Left ventricle myocardium inferior (tissue), 1 donor: ENCODE results near the gene FBXO2. TPM values are rescaled to one million over a fixed set of nuclear protein-coding genes. Genes with fewer than 3 reads are reported as not detected.

Experiments
- DNase-seq: peaks from one replicate; pipeline ENCODE4 v3.0.0-alpha.2; 2020
- H3K27ac ChIP-seq: fragments of 200-600 bp; replicated peaks from 2 replicates; pipeline ENCODE4 v1.8.0; 2021
- H3K27me3 ChIP-seq: fragments of 200-600 bp; 2 replicates; pipeline ENCODE4 v1.8.0; 2021; ENCODE audit warnings: low read depth
- H3K36me3 ChIP-seq: fragments of 200-600 bp; 2 replicates; pipeline ENCODE4 v1.8.0; 2021
- H3K4me1 ChIP-seq: fragments of 200-600 bp; 2 replicates; pipeline ENCODE4 v1.8.0; 2021
- H3K4me3 ChIP-seq: fragments of 200-600 bp; 2 replicates; pipeline ENCODE4 v1.8.0; 2021; ENCODE audit warnings: mild to moderate bottlenecking, moderate library complexity
- H3K9me3 ChIP-seq: fragments of 200-600 bp; replicated peaks from 2 replicates; pipeline ENCODE4 v1.8.0; 2021
- intact Hi-C: fragments of 100-400 bp; cut with micrococcal nuclease; formaldehyde crosslinking; loops from one replicate; pipeline ENCODE4 v1.11.0; 2022
- total RNA-seq: library from RNA; stranded (reverse); fragmentation: NEBNext Ultra II Directional; extraction: Animal tissue kit (Norgen Biotek cat#: 25700); gene quantifications from one replicate; pipeline ENCODE4 v1.2.1, GENCODE V29; 2021
- TF ChIP-seq, protein P1 (sequence below): fragments of 200-600 bp; IDR thresholded peaks from 2 replicates; pipeline ENCODE4 v1.8.0; 2021; ENCODE audit warnings: antibody characterized with exemption, mild to moderate bottlenecking, borderline replicate concordance
- donor health status: DM: no; HTN: yes; CAD: no; lungs with severe emphysema.

FBXO2 gene
- total RNA-seq, 1 donor from 2014 or later = 1.9 TPM

DNA sequence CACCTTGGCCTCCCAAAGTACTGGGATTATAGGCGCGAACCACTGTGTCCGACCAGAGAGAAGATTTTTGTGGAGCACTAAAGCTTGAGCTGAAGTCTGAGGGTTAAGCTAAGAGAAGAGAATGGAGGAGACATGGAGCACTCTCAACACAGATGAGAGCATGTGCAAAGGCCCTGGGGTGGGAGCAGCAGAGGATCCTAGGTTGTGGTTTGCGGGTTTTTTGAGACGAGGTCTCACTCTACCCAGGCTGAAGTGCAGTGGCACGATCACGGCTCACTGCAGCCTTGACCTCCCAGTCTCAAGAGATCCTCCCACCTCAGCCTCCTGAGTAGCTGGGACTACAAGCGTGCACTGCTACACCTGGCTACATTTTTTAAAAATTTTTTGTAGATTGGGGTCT is 30.5 kb downstream of the FBXO2 start:
- Histone ChIP-seq H3K9me3 (no peaks in the 10 kb centered on the region), H3K36me3 (no peaks in the 10 kb centered on the region), H3K4me1 (no peaks in the 10 kb centered on the region), H3K27me3 (peaks cover 89% of the 10 kb centered on the region), H3K27ac (no peak overlapping the region), H3K4me3 (no peak overlapping the region)
- no peak for DNase-seq
- TF ChIP-seq, protein P1, sequence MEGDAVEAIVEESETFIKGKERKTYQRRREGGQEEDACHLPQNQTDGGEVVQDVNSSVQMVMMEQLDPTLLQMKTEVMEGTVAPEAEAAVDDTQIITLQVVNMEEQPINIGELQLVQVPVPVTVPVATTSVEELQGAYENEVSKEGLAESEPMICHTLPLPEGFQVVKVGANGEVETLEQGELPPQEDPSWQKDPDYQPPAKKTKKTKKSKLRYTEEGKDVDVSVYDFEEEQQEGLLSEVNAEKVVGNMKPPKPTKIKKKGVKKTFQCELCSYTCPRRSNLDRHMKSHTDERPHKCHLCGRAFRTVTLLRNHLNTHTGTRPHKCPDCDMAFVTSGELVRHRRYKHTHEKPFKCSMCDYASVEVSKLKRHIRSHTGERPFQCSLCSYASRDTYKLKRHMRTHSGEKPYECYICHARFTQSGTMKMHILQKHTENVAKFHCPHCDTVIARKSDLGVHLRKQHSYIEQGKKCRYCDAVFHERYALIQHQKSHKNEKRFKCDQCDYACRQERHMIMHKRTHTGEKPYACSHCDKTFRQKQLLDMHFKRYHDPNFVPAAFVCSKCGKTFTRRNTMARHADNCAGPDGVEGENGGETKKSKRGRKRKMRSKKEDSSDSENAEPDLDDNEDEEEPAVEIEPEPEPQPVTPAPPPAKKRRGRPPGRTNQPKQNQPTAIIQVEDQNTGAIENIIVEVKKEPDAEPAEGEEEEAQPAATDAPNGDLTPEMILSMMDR = no peak
- intact Hi-C loops = no loop called here

DNA sequence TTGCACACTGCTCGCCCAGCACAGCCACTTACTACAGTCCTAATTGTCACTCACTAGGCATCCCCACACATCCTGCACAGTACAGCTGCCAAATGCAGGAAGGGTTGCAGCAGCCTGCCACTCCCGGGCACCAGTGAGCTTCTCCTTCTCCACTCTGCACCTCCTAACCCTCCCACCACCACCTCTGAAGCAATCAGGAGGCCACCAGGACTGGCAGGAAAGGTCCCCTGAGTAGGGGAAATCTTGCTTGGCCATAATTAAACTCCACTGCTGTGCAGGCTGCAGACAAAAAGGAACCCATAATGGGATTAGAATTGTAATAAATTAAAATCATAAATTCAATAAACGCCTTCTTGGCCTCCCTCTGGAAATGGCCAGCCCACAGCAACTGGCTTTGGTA is 31.8 kb downstream of the FBXO2 start:
- Histone ChIP-seq H3K4me3 (no peak overlapping the region), H3K36me3 (no peaks in the 10 kb centered on the region), H3K9me3 (no peaks in the 10 kb centered on the region), H3K27ac (no peak overlapping the region), H3K4me1 (no peaks in the 10 kb centered on the region), H3K27me3 (peaks cover 89% of the 10 kb centered on the region)
- intact Hi-C loops = no loop called here
- DNase-seq = no peak
- TF ChIP-seq, protein P1 = no peak

DNA sequence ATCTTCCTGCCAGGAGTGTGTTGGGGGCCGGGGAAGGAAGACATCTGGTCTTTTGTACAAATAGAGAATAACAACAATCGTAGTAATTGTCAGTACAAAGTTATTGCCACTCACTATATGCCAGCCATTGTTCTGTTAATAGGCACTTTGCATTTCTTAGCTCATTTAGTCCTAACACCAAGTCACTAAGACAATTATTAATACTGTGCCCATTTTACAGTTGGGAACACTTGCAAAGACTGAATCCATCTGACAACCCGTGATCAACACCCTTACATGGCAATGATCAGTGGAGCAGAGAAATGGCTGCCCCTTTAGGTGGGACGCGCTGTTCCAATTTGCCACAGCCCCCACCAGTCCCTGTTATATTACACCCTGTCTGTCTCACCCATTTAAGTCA is 33.3 kb downstream of the FBXO2 start:
- peaks cover 90% of the 10 kb centered on the region for H3K27me3 ChIP-seq

DNA sequence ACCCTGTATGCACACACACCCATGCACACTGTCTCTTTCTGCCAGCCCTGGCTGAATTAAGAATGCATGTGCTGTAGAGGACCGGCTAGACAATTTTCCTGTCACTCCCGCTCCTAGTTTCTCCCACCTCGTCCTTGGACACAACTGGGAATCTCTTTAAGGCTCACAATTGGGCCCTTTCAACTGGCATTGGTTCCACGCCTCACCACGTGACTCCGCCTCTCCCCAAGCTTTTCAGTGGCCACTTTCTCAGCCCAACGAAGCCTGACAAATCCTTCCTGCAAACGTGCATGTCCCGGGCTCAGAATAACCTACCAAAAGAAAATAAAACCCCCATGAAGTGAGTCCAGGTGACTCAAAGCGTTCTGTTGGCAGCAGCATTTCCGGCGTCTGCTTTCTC is 33.8 kb downstream of the FBXO2 start:
- H3K27me3 ChIP-seq = peaks cover 89% of the 10 kb centered on the region
- H3K4me1 ChIP-seq = peaks cover under 1% of the 10 kb centered on the region
- intact Hi-C loops = no loop called here
- TF ChIP-seq, protein P1 = no peak
- H3K4me3 ChIP-seq = no peak overlapping the region
- DNase-seq = no peak
- no peaks in the 10 kb centered on the region for H3K36me3 ChIP-seq
- no peak overlapping the region for H3K27ac ChIP-seq
- H3K9me3 ChIP-seq = no peaks in the 10 kb centered on the region

More for the DNA sequence above, 33.3 kb downstream of the FBXO2 start:
- Histone ChIP-seq H3K4me3 (no peak overlapping the region), H3K4me1 (no peaks in the 10 kb centered on the region), H3K36me3 (no peaks in the 10 kb centered on the region), H3K27ac (no peak overlapping the region), H3K9me3 (no peaks in the 10 kb centered on the region)
- DNase-seq = no peak
- TF ChIP-seq, protein P1 = no peak
- intact Hi-C loops = no loop called here

DNA sequence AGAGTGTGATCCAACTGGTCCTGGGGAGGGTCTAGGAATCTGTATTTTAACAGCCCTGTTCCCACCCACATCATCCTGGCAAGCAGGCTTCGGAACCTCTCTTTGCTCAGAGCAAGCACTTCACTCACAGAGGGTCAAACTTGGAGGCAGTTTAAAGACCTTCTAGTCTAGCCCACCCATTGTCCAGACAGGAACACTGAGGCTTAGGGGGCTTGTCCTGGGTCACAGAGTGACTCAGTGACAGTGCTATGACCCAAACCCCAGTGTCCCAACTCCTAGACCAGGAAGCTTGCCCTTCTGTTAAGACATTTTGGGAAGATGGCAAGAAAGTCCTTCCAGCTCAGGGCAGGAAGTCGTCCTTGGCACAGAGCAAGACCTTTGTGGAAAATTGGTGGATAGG is 36.5 kb downstream of the FBXO2 start:
- DNase-seq = no peak
- Histone ChIP-seq H3K36me3 (no peaks in the 10 kb centered on the region), H3K4me1 (peaks cover 7% of the 10 kb centered on the region), H3K4me3 (no peak overlapping the region), H3K27ac (no peak overlapping the region), H3K27me3 (peaks cover 96% of the 10 kb centered on the region), H3K9me3 (no peaks in the 10 kb centered on the region)
- TF ChIP-seq, protein P1 = no peak
- intact Hi-C loops = no loop called here

DNA sequence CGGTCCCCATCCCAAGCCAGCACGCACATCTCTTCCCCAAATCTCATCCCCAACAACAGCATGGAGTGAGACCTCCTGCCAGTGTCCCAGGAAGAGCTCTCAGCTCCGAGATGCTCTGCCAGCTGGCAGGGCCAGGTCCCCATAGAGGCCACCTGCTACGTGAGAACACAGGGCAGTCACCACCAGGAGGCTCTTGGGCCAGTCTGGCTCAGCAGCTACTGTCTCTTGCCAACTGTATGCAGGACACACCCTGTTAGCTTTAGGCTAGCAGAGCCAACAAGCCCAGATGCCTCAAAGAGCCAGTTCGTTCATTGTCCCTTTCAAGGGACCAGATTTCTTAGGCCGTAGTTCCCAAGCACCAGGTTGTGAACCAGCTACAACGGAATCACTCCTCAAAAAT is 36.9 kb downstream of the FBXO2 start:
- H3K4me3 ChIP-seq = no peak overlapping the region
- H3K27ac ChIP-seq = no peak overlapping the region
- intact Hi-C loops = no loop called here
- TF ChIP-seq, protein P1 = no peak
- H3K9me3 ChIP-seq = no peaks in the 10 kb centered on the region
- no peaks in the 10 kb centered on the region for H3K36me3 ChIP-seq
- peaks cover 98% of the 10 kb centered on the region for H3K27me3 ChIP-seq
- peaks cover 7% of the 10 kb centered on the region for H3K4me1 ChIP-seq
- no peak for DNase-seq
